HG03280 (cell line): Measurements from ENCODE around the gene THSD1.
"Not testable (repeated sequence)": the region's sequence is repeated elsewhere in the genome, so short reads cannot be mapped to it uniquely, and the experiment has no call there.

Source experiments
- ATAC-seq: cut with Tn5 transposase; IDR thresholded peaks from one replicate; pipeline ENCODE4 v1.9.1; 2021; ENCODE audit warnings: mild to moderate bottlenecking, moderate library complexity; ENCODE audit not compliant: unreplicated experiment

The THSD1 gene

DNA sequence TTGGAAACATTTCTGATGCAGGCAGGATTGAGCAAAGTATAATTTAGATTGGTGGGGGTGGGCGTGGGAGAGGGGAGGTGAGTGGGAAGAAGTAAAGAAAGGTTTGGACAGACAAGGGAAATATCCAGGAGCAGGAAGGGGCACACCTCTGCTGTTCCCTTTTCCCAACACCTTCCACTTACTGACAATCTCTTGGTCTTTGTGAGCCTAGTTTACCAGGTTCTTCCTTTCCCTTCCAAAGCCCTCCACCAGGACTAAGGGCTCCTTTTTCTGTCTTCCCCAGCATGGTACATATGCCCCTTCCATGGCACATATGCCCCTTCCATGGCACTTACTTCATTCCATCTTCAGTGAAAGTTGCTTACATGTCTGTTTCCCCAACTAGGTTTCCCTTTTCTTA, 6.2 kb upstream of the THSD1 start:
- ATAC-seq, result no peak

- ATAC-seq, result peak; percentile 57
These were observed 5.7 kb upstream of the THSD1 start for GRCh38 chr13:52411629-52412028.

DNA sequence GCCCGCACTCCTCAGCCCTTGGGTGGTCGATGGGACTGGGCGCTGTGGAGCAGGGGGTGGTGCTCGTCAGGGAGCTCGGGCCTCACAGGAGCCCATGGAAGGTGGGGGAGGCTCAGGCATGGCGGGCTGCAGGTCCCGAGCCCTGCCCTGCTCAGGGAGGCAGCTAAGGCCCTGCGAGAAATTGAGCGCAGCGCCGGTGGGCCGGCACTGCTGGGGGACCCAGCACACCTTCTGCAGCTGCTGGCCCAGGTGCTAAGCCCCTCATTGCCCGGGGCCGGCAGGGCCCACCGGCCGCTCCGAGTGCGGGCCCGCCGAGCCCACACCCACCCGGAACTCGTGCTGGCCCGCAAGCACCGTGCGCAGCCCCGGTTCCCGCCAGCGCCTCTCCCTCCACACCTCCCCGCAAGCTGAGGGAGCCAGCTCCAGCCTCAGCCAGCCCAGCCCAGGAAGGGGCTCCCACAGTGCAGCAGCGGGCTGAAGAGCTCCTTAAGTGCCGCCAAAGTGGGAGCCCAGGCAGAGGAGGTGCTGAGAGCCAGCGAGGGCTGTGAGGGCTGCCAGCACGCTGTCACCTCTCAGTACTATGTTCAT, 2.2 kb upstream of the THSD1 start:
- ATAC-seq, result not testable (repeated sequence)

- not testable (repeated sequence) for ATAC-seq
These were observed 1.5 kb upstream of the THSD1 start for GRCh38 chr13:52407436-52407835.

DNA sequence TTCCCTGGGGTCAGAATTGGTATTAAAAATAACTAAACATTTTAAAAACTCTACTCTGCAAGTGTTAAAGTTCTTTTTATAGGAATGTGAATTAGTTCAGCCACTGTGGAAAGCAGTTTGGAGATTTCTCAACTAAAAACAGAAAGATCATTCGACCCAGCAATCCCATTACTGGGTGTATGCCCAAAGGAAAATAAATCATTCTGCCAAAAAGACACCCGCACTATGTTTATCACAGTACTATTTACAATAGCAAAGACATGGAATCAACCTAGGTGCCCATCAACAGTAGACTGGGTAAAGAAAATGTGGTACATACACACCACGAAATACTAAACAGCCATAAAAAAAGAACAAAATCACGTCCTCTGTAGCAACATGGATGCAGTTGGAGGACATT, 657 bp upstream of the THSD1 start:
- ATAC-seq, result no peak

DNA sequence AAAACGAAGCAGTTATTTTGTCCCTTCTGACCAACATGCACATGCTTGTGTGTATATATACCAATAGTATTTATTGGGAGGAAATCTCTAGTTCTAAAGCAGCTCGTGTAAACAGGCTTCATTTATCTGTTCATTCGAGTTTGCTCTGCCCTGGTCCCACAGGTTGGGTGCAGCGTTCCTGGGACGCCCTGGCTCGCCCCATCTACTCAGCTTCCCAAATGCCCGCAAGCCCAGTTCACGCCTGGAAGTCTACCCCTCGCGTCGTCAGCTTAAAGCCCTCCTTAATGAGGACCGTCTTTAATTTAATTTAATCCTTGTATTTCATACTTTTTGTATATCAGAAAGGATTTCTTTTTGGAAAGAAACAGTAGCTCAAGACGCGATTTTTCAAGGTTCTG, 604 bp downstream of the THSD1 start:
- ATAC-seq, result no peak

DNA sequence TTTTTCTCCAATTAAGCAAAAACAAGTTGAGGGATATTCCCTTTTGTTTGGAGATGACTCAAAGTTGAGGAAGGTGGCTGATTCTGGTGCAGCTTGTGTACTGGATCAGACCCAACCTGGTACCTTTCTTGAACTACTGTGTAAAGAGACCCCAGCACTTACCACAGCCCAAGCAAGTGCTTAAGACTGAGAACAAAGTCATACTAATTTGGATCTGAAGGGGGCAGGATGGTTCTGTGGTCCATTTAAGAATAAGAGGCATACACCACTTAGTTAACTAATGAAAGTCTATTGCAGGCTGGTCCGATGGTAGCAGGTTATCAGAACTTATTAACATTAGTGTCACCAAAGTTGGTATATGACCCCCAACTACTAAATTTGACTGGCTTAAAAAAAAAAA, 6.3 kb downstream of the THSD1 start:
- no peak for ATAC-seq

- no peak for ATAC-seq
These were observed 6.9 kb downstream of the THSD1 start for GRCh38 chr13:52399046-52399445.

- no peak for ATAC-seq
These were observed 10.3 kb downstream of the THSD1 start for GRCh38 chr13:52395704-52396103.

DNA sequence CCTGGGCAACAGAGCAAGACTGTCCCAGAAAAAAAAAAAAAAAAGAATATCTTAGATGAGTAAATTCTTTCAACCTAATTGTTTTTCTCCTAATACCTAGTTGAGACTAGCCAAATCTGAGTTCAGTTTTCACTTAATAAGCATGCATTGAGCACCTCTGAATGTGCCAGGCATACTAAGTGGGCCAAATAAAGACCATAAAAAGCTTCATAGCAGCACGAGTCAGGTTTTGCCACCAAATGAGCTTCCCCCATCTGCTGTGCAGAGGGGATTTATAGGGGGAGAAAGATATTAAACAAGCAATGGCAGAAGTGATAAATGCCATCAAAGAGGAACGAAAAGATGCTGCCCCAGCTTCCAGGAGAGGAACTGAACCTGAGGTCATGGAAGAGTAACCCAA, 11.4 kb downstream of the THSD1 start:
- ATAC-seq, result no peak

- ATAC-seq, result no peak
These were observed 12.2 kb downstream of the THSD1 start for GRCh38 chr13:52393572-52394357.

GRCh38 chr13:52387721-52388120, 18.3 kb downstream of the THSD1 start:
- ATAC-seq, result no peak

DNA sequence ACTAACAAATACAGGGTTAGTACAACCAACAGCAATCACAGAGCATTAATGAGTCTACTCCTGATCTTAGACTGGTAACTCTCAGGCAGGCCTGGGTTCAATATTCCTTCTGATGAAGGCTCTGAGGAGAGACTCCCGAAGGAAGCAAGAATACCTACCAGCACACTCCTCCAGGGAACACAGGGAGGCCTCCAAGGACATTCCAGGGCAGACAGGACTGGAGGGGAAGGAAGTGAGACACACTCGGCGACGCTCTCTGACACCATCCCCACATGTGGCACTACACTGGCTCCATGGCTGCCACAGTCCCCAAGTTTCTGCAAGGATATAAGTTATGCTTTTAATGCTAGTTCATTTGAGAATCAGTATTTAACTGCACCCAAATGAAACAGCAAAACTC, 20.1 kb downstream of the THSD1 start:
- no peak for ATAC-seq

- ATAC-seq, result no peak
These were observed 22.6 kb downstream of the THSD1 start for GRCh38 chr13:52383366-52383765.

DNA sequence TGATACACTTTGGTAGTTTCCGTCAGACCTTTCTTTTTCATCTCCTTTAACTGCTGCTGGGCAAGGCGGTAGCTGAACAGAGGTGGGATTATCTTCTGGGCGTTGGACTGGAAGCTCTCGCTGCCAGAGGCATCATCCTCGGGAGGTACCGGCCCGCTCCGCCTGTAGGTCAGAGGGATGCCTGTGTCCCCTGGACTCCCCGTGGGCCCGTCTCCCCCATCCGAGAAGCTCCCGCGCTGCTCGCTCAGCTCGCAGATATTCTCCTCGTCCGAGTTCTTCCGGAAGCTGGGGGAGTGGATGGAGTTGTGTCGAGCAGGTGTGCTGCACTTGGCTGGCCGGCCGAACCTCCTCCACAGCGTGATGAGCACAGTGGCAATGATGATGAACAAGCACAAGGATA, 27.7 kb downstream of the THSD1 start:
- no peak for ATAC-seq

DNA sequence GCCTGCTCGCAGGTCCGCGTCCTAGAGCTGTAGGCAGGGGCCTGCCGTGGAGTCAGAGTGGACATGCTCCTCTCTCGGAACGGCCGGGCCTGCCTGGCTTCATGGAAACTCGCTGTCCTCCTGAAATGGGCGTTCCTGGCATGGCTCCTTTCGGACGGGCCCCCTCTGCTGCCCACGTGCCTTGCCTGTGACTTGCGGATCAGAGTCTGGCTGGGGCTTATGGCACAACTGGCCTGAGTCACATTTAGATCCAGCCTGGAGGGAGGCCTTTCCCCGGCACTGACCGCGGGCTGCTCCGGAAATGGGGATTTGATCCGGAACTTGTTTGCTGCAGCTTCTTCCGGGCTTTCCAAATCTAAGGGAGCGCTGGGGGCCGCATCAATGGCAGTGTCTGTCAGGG, 28.1 kb downstream of the THSD1 start:
- ATAC-seq, result no peak

GRCh38 chr13:52374873-52375411, 31.0 kb downstream of the THSD1 start:
- no peak for ATAC-seq

DNA sequence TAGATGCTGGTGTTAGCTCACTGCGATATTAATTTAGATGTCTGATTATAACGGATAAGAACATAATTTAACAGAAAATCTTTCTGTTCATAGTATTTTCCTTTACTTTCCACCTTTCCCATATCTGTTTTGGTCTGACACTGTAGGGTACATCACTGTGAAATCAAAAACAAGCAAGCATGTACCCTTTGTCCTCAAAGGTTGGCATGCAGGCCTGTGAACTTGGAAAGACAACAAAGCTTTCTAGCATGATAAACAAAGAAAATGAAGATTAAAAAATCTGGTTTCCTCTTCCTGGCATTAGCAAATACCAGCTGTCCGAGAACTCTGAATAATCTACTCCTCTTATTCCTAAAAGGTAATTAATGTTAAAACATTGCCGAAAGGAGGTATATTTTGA, 31.6 kb downstream of the THSD1 start:
- no peak for ATAC-seq

GRCh38 chr13:52373277-52373676, 32.7 kb downstream of the THSD1 start:
- ATAC-seq, result not testable (repeated sequence)

DNA sequence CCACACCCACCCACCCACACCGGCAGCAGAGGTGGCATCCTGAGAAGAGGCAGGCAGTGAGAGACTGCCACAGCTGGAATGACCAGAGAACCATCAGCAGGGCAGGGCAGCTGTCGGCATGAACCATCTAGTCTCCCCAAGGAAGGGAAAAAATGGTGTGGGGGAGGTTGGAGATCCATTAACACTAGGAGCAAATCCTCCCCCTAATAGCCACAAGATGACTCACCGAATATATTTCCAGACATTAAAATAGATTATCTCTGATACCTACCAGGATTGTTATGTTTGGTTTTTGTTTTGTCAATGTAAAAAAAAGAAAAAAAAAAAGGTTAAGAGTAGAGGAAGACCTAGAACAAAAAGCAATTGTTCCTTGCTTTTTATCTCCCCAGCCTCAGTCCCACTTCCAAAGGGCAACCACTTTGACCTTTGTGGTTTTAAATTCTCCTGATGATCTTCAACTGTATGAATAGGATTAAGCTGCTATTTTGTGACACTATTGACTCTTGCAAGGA, 34.2 kb downstream of the THSD1 start:
- no peak for ATAC-seq

GRCh38 chr13:52366291-52366690, 39.7 kb downstream of the THSD1 start:
- no peak for ATAC-seq

- not testable (repeated sequence) for ATAC-seq
These were observed 43.6 kb downstream of the THSD1 start for GRCh38 chr13:52362169-52362887.
